ACC112 (cell line): ENCODE results near the gene BLID.

ENCODE experiments used
- H2AFZ ChIP-seq: fragments of 200-600 bp; sonication (generic); one replicate; pipeline ENCODE4 v1.6.0; 2017; ENCODE audit warnings: antibody characterized with exemption, low read length; ENCODE audit not compliant: unreplicated experiment
- H3K27ac ChIP-seq: fragments of 200-600 bp; sonication (generic); 2 replicates; pipeline ENCODE4 v1.5.1; 2014; ENCODE audit warnings: low read depth, mild to moderate bottlenecking, antibody characterized with exemption, low read length, moderate library complexity
- H3K27me3 ChIP-seq: fragments of 200-600 bp; sonication (generic); 2 replicates; pipeline ENCODE4 v1.6.1; 2014; ENCODE audit warnings: mild to moderate bottlenecking, antibody characterized with exemption, low read length, moderate library complexity, mixed read lengths; ENCODE audit not compliant: insufficient read depth
- H3K36me3 ChIP-seq: fragments of 200-600 bp; sonication (generic); 2 replicates; pipeline ENCODE4 v1.6.1; 2016; ENCODE audit warnings: mild to moderate bottlenecking, antibody characterized with exemption, low read length, moderate library complexity, mixed read lengths; ENCODE audit not compliant: insufficient read depth
- H3K4me1 ChIP-seq: fragments of 200-600 bp; sonication (generic); one replicate; pipeline ENCODE4 v1.6.1; 2016; ENCODE audit warnings: low read length, mixed read lengths; ENCODE audit not compliant: insufficient read depth, unreplicated experiment, control insufficient read depth
- H3K4me3 ChIP-seq: fragments of 200-600 bp; sonication (generic); 2 replicates; pipeline ENCODE4 v1.5.1; 2014; ENCODE audit warnings: mild to moderate bottlenecking, low read depth, low read length
- H3K79me2 ChIP-seq: fragments of 200-600 bp; sonication (generic); one replicate; pipeline ENCODE4 v1.6.0; 2016; ENCODE audit warnings: low read length; ENCODE audit not compliant: control insufficient read depth, unreplicated experiment, insufficient read depth

Gene BLID

DNA sequence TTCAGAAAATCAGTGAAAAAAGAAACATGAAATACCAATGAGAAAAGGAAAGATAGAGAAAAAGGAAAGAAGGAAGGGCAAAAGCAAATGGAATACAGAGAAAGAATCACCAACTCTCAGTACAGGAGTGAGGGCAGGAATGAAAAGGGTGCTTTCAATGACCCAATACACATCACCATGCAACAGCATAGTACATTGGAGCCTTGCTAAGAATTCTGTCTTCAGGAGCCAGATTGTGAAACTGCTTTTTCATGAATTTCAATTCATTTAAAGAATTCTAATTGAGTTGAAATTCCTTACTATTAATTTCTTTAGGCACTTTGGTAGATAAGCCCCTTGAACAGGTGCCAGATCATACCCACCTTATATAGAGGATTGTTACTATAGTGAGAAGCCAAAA is 34.9 kb downstream of the BLID start:
- no peaks in the 10 kb centered on the region for H3K79me2 ChIP-seq
- peak overlapping the region; percentile 16; the same call in 1 of the 2 replicates for H3K27ac ChIP-seq
- H3K36me3 ChIP-seq = peaks cover 19% of the 10 kb centered on the region
- no peaks in the 10 kb centered on the region for H3K27me3 ChIP-seq
- no peak overlapping the region for H2AFZ ChIP-seq
- H3K4me1 ChIP-seq = peaks cover 16% of the 10 kb centered on the region
- H3K4me3 ChIP-seq = no peak overlapping the region

DNA sequence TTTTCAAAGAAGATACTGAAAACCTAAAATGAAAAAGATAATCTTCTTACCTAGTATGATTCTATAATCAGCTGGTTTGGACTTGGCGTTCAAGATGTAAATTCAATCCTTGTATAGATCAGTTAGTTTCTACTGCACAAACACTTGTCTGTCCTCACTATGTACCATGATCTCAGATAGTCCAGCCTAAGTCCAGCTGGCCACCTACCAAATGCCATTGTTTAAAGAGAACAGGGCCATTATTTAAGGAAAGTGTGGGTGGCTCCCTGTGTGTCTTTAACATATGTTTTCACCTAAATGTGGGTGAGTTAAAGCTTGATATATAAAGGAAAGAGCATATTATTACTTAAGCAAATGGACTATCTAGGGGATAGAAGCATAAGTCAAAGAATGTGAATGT is 38.6 kb downstream of the BLID start:
- no peaks in the 10 kb centered on the region for H3K79me2 ChIP-seq
- 0 out of 2 replicates have a peak overlapping the region, but pooled peaks have one; percentile 17 for H3K27ac ChIP-seq
- H3K36me3 ChIP-seq = peaks cover 19% of the 10 kb centered on the region
- no peak overlapping the region for H3K4me3 ChIP-seq
- H2AFZ ChIP-seq = no peak overlapping the region
- peaks cover 23% of the 10 kb centered on the region for H3K4me1 ChIP-seq
- H3K27me3 ChIP-seq = no peaks in the 10 kb centered on the region

DNA sequence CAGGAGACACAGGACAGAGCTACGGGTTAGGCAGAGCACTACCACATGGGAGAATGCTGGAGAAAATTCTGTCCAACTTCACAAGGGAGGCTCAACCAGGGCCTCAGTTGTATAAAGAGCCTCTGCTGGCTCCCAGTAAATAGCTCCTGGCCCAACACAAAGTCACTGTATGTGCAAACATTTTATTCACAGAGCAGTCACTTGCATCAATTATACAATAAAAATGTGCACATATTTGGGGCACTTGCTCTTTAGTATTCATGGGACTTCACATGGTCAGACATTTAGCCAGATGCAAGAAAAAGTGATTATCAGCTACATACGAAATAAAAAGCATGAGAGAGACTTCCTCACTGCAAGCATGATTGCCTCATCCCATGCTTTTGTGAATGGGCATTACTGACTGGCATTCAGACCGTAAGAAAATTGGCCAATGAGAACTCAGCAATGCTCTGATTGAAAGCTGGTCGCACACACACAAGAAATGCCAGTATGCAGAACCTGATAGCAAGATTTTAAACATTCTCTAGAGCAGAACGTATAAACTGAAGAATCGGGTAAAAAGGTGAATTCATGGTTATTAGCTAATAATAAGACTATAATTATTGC is 39.4 kb downstream of the BLID start:
- peaks cover 19% of the 10 kb centered on the region for H3K36me3 ChIP-seq
- no peak overlapping the region for H3K4me3 ChIP-seq
- no peak overlapping the region for H2AFZ ChIP-seq
- no peaks in the 10 kb centered on the region for H3K27me3 ChIP-seq
- no peaks in the 10 kb centered on the region for H3K79me2 ChIP-seq
- peaks cover 23% of the 10 kb centered on the region for H3K4me1 ChIP-seq
- no peak overlapping the region for H3K27ac ChIP-seq

- H3K27me3 ChIP-seq = no peaks in the 10 kb centered on the region
- H3K4me1 ChIP-seq = peaks cover 34% of the 10 kb centered on the region
- H3K79me2 ChIP-seq = no peaks in the 10 kb centered on the region
- no peak overlapping the region for H3K4me3 ChIP-seq
- no peak overlapping the region for H2AFZ ChIP-seq
- peaks cover 19% of the 10 kb centered on the region for H3K36me3 ChIP-seq
- peak overlapping the region; percentile 41 for H3K27ac ChIP-seq
These were observed 41.0 kb downstream of the BLID start for GRCh38 chr11:122075016-122075415.

DNA sequence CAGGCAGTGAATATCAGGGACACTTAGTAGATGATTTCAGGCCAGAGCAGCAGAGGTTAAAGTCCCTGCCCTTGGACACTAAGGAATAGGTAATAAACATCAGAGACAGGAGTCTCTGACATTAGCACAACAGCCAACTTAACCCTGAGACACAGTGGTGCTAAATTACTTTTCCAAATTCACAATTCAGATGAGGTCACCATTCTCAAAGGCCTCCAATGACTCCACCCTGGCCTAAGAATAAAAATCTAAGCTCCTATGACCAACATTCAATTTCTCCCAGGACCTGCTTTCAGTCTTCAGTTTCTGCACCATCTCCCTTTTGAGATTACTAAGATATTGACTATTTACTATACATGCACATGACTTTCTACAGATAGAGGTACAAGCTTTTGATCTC is 42.0 kb downstream of the BLID start:
- peaks cover 34% of the 10 kb centered on the region for H3K4me1 ChIP-seq
- H3K4me3 ChIP-seq = no peak overlapping the region
- peaks cover 19% of the 10 kb centered on the region for H3K36me3 ChIP-seq
- H3K79me2 ChIP-seq = no peaks in the 10 kb centered on the region
- H2AFZ ChIP-seq = no peak overlapping the region
- peak overlapping the region; percentile 32; the same call in 1 of the 2 replicates for H3K27ac ChIP-seq
- no peaks in the 10 kb centered on the region for H3K27me3 ChIP-seq

DNA sequence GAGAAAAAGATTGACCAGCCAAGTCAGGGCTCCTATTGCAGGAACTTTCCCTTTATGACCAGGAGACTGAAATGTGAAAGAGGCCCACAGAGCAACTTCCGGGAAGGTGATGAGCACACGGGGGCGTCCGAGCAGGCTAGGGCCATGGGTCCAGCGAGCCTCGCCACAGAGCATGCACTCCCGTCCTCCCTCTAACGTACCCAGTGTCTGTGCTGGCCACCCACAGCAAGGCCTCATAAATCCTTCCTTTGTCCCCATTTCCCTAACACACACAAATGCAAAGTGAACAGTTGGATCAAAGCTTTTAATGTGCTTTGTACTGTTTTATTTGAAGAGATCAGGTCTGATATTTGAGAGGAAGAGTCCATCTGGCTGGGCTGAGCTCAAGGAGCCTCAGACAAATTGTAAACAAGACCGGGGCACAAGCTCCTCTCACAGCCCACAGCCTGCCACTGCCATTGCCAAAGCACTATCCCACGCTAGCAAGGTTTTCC is 44.3 kb downstream of the BLID start:
- Histone ChIP-seq H3K79me2 (no peaks in the 10 kb centered on the region), H3K4me3 (no peak overlapping the region), H2AFZ (no peak overlapping the region), H3K27me3 (no peaks in the 10 kb centered on the region), H3K27ac (no peak overlapping the region), H3K36me3 (peaks cover 17% of the 10 kb centered on the region), H3K4me1 (peaks cover 30% of the 10 kb centered on the region)

- H3K4me3 ChIP-seq = no peak overlapping the region
- H3K79me2 ChIP-seq = no peaks in the 10 kb centered on the region
- H3K27me3 ChIP-seq = no peaks in the 10 kb centered on the region
- H3K36me3 ChIP-seq = peaks cover 24% of the 10 kb centered on the region
- H3K27ac ChIP-seq = peak overlapping the region; percentile 50
- H2AFZ ChIP-seq = no peak overlapping the region
- peaks cover 18% of the 10 kb centered on the region for H3K4me1 ChIP-seq
These were observed 46.2 kb downstream of the BLID start for GRCh38 chr11:122069707-122070360.

DNA sequence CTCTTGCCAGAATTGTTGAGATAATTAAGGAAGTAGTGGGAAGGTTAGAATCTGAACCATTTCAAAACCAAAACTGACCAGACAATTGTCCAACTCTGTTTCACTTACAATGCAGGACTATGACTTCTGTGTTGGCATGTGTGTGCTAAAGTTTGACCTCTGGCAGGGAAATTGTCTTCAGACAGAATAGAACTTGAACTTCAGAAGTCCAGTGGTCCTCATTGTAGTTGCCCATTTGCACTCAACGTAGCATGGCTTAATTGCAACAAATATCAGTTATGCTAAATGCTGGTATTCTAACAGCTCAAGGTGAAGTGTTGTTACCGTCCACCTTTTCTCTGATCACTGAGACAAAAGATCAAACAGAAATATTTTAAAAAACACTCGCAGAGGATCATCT is 47.2 kb downstream of the BLID start:
- H3K36me3 ChIP-seq = peaks cover 34% of the 10 kb centered on the region
- peaks cover 11% of the 10 kb centered on the region for H3K4me1 ChIP-seq
- H3K79me2 ChIP-seq = no peaks in the 10 kb centered on the region
- no peak overlapping the region for H2AFZ ChIP-seq
- no peak overlapping the region for H3K4me3 ChIP-seq
- no peaks in the 10 kb centered on the region for H3K27me3 ChIP-seq
- H3K27ac ChIP-seq = no peak overlapping the region

DNA sequence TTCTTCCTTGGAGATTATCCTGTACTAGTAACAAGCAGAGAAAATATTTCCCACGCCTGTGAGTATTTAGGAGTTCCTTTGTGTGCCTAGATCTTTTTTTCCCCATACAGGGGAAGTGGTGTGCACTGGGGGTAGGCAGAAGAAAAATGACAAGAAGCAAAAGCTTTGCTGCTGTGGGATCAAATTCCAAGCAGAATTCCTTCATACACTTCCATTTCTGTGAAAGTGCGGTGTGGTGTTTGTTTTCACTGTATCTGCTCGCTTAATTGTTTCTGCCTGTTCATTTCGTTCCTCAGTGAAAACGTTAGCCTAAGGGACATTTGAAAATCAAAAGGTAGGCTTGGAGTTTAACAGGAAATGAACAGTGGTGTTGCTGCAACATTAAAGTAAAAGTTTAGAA is 47.9 kb downstream of the BLID start:
- no peaks in the 10 kb centered on the region for H3K79me2 ChIP-seq
- no peak overlapping the region for H2AFZ ChIP-seq
- peaks cover 40% of the 10 kb centered on the region for H3K36me3 ChIP-seq
- no peak overlapping the region for H3K4me3 ChIP-seq
- no peak overlapping the region for H3K27ac ChIP-seq
- H3K4me1 ChIP-seq = peaks cover 11% of the 10 kb centered on the region
- H3K27me3 ChIP-seq = no peaks in the 10 kb centered on the region
